ENCODE measurements around the gene XPO6.

The XPO6 gene

DNA sequence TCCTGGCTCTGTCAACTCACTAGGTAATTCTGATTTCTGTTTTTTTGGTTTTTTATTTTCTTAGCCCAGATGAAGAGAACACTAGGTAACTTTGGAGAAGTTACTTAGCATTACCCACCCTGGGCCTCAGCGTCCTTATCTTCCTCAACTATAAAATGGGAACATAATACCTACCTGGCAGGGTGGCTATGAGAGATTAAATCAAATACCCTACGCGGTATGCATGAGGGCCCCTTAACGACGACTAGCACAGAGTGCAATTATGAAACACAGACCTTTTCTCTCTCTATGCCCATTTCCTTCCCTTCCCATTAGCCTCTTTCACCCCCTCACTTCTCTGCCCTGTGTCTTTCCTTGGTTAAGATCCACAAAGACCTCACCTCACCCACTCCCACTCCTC is 11.1 kb downstream of the XPO6 start:
- no peak for TF ChIP-seq CTCF (IDR thresholded peaks at IDR 0.05; ENCODE audit: low read depth, low read length)
- no peak for TF ChIP-seq POLR2A (IDR thresholded peaks at IDR 0.05; ENCODE audit: extremely low read depth, insufficient read length)
- no peak for TF ChIP-seq MYC (IDR thresholded peaks at IDR 0.05; ENCODE audit: low read depth, low read length)
- TF ChIP-seq, protein P1, sequence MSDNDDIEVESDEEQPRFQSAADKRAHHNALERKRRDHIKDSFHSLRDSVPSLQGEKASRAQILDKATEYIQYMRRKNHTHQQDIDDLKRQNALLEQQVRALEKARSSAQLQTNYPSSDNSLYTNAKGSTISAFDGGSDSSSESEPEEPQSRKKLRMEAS (IDR thresholded peaks at IDR 0.05; ENCODE audit: low read depth, low read length): no peak
- H3K4me3 ChIP-seq (ENCODE audit: low read depth, low read length): no peak overlapping the region
- DNase-seq (ENCODE audit: low read depth): no peak

DNA sequence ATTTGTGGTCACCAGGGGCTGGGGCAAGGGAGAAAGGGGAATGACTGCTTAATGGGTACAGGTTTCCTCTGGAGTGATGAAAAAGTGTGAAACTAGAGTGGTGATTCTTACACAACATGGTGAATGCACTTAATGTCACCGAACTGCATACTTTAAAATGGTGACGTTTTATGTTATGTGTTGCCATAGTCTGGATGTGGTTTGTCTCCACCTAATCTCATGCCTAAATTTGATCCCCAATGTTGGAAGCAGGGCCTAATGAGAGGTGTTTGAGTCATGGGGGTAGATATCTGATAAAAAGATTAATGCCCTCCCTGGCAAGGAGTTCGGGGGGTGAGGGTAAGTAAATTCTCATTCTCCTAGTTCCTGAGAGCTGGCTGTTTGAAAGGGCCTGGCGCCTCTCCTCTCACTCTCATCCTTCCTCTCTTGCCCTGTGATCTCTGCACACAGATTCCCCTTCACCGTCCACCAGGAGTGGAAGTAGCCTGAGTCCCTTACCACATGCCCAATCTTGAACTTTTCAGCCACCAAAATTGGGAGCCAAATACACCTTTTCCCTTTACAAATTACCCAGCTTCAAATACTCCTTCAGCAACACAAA is 15.3 kb downstream of the XPO6 start:
- H3K4me3 ChIP-seq (ENCODE audit: low read depth, low read length): no peak overlapping the region
- DNase-seq (ENCODE audit: low read depth): no peak
- no peak for TF ChIP-seq CTCF (IDR thresholded peaks at IDR 0.05; ENCODE audit: low read depth, low read length)
- TF ChIP-seq, protein P1 (IDR thresholded peaks at IDR 0.05; ENCODE audit: low read depth, low read length): no peak
- no peak for TF ChIP-seq MYC (IDR thresholded peaks at IDR 0.05; ENCODE audit: low read depth, low read length)
- no peak for TF ChIP-seq POLR2A (IDR thresholded peaks at IDR 0.05; ENCODE audit: extremely low read depth, insufficient read length)

DNA sequence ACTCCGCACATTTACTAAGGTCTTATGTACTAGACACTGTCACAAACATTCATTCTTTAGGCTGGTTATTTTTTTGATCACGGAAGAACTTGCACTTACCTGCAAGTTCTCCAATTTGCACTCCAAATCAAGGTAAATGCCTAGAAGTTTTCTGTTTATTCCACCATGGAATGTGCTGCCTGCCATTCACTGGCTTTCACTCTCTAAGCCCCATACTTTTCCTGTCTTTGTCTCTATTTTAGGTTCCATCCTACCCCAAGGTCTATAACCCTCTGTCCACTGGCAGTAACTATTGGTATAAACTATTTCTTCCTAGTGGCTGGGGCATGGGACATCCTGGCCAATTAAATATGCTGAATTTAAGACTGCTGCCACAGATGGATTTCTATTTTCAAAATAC is 15.9 kb downstream of the XPO6 start:
- no peak overlapping the region for H3K4me3 ChIP-seq (ENCODE audit: low read depth, low read length)
- DNase-seq (ENCODE audit: low read depth): no peak
- no peak for TF ChIP-seq MYC (IDR thresholded peaks at IDR 0.05; ENCODE audit: low read depth, low read length)
- no peak for TF ChIP-seq POLR2A (IDR thresholded peaks at IDR 0.05; ENCODE audit: extremely low read depth, insufficient read length)
- TF ChIP-seq, protein P1 (IDR thresholded peaks at IDR 0.05; ENCODE audit: low read depth, low read length): no peak
- no peak for TF ChIP-seq CTCF (IDR thresholded peaks at IDR 0.05; ENCODE audit: low read depth, low read length)

- DNase-seq (ENCODE audit: low read depth): peak; percentile 53
- TF ChIP-seq, protein P1 (IDR thresholded peaks at IDR 0.05; ENCODE audit: low read depth, low read length): no peak
- no peak overlapping the region for H3K4me3 ChIP-seq (ENCODE audit: low read depth, low read length)
Observed at GRCh38 chr16:28193530-28194423, 18.0 kb downstream of the XPO6 start.

DNA sequence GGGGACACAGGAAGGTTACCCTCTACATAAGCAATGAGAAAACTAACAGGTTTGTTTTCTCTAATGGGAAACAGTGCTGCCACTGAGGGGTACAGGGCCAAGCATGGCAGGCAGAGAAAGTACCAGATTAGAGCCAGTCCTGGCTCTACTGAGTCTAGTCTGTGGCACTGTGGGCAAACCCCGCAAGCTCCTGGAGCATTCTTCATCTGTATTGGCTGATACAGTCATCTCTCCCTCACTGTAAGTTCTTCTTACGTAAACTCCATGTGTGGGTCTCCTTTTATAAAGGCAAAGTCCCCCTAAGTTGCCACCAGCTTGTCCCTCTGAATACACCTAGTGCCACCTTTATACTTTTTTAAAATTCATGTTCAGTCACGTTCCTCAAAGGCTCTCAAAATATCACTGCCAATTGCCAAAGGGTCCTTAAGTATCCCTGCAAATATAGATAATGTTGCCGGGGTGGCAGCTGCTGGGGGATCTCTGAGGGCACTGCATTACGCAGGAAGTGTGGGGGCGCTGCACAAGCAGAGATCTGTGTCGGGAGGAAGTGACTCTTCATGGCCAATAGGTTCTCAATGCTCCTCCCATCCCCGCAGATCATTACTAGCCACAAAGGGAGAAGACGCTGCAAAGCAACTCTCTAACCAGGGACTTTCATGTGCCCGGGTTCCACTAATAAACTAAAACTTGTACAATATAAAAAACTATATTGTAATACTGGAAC is 18.8 kb downstream of the XPO6 start:
- DNase-seq (ENCODE audit: low read depth): peak; percentile 72
- no peak overlapping the region for H3K4me3 ChIP-seq (ENCODE audit: low read depth, low read length)

More for the DNA sequence above, 18.8 kb downstream of the XPO6 start:
- TF ChIP-seq, protein P1 (IDR thresholded peaks at IDR 0.05; ENCODE audit: low read depth, low read length): no peak
- TF ChIP-seq MYC (IDR thresholded peaks at IDR 0.05; ENCODE audit: low read depth, low read length) (peak; percentile 26; the same call in 1 of the 2 replicates), CTCF (IDR thresholded peaks at IDR 0.05; ENCODE audit: low read depth, low read length) (peak; percentile 10), POLR2A (IDR thresholded peaks at IDR 0.05; ENCODE audit: extremely low read depth, insufficient read length) (no peak)
